NCI-H1436 treated with DMSO at 0.1 percent for 48 hours (cell line): ENCODE measurements around the gene SRM.
A peak's percentile ranks its signal among the peaks of the same experiment; 100 is the strongest.
"Not testable (repeated sequence)": the region's sequence is repeated elsewhere in the genome, so short reads cannot be mapped to it uniquely, and the experiment has no call there.

Experiments used
- DNase-seq: peaks from one replicate; lab custom pipeline; 2025; lab: John Stamatoyannopoulos, UW

SRM gene

GRCh38 chr1:11059968-11060830 lies at the start of gene SRM:
TSS of gene SRM (minus strand) at chr1:11060018. CDS start at chr1:11059943, 75 bp downstream.
- peak; percentile 58 for DNase-seq

- DNase-seq: no peak
These were observed 49.4 kb upstream of the SRM start for GRCh38 chr1:11109047-11109760.

GRCh38 chr1:11107599-11107998 lies 47.8 kb upstream of the SRM start:
- DNase-seq: no peak

GRCh38 chr1:11105586-11105985 lies 45.8 kb upstream of the SRM start:
- DNase-seq: no peak

DNA sequence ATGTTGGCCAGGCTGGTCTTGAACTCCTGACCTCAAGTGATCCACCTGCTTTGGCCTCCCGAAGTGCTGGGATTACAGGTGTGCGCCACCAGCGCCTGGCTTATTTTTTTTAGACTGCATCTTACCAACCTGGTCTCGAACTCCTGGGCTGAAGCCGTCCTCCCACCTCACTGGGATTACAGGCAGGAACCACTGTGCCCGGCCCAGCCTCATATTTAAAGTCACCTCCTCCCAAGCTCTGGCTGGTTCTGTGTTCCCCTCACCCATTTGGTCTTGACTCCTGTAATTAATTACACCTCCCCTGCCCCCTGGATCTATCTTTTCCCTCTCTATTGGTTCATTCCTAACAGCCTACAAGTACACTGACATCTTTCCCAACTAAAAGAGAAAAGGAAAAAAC lies 41.5 kb upstream of the SRM start:
- no peak for DNase-seq

DNA sequence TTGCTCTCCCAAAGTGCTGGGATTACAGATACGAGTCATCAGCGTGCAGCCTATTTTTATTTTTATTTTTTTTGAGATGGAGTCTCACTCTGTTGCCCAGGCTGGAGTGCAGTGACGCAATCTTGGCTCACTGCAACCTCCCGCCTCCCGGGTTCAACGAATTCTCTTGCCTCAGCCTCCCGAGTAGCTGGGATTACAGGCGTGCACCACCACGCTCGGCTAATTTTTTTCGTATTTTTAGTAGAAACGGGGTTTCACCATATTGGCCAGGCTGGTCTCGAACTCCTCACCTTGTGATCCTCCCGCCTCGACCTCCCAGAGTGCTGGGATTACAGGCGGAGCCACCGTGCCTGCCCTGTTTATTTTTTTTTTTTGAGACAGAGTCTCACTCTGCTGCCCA lies 41.0 kb upstream of the SRM start:
- not testable (repeated sequence) for DNase-seq

DNA sequence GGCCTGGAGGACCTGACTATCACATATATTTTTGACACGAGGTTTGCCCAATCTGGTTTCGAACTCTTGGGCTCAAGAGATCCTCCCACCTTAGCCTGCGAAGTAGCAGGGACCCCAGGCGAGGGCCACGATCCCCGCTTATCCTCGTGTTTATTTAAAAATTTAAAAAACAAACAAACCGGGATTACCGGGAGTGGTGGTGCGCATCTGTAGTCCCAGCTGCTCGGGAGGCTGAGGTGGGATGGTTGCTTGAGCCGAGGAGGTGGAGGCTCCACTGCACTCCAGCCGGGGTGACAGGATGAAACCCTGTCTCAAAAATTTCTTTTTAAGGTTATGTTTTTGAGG lies 40.3 kb upstream of the SRM start:
- DNase-seq: no peak

- DNase-seq: peak; percentile 18
These were observed 39.7 kb upstream of the SRM start, which contains the start of gene EXOSC10 for GRCh38 chr1:11099310-11100148. TSS of gene EXOSC10 (minus strand) at chr1:11099869. CDS start at chr1:11099831, 38 bp downstream.

GRCh38 chr1:11098931-11099309 lies 39.1 kb upstream of the SRM start:
- no peak for DNase-seq

GRCh38 chr1:11083784-11084183 lies 24.0 kb upstream of the SRM start:
- not testable (repeated sequence) for DNase-seq

DNA sequence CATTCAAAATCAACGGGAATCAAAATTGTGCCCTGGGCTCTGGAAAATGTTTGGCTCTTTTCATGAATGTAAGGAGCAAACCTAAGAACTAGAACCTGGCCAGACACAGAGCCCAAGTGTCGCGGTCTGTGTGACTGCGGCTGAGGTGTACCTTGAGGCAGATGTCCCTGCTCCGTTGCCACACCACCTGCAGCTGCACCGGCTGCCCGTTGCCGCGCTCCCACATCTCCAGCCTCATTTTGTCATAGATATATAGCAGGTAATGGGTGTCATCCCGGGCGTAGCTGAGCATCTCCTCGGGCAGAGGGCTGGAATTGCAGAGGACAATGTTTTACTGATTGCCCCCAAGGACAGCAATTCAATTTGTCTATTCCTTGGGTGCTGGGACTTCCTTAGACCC lies 21.1 kb upstream of the SRM start:
- no peak for DNase-seq

GRCh38 chr1:11078631-11079030 lies 18.8 kb upstream of the SRM start:
- no peak for DNase-seq

DNA sequence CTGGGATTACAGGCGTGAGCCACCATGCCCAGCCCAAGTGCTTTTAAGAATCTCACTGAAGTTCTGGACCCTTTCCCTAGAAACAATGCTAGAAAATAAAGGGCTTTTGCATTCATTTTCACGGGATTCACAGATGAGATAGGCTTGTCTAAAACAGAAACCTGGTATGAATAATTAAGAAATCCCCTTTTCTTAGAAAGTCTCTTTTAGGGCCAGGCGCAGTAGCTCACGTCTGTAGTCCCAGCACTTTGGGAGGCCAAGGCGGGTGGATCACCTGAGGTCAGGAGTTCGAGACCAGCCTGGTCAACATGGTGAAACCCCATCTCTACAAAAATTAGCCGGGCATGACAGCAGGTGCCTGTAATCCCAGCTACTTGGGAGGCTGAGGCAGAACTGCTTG lies 13.6 kb upstream of the SRM start:
- not testable (repeated sequence) for DNase-seq

- DNase-seq: no peak
These were observed 12.5 kb upstream of the SRM start for GRCh38 chr1:11072216-11072917.

- DNase-seq: no peak
These were observed 11.8 kb upstream of the SRM start for GRCh38 chr1:11071463-11072215.

DNA sequence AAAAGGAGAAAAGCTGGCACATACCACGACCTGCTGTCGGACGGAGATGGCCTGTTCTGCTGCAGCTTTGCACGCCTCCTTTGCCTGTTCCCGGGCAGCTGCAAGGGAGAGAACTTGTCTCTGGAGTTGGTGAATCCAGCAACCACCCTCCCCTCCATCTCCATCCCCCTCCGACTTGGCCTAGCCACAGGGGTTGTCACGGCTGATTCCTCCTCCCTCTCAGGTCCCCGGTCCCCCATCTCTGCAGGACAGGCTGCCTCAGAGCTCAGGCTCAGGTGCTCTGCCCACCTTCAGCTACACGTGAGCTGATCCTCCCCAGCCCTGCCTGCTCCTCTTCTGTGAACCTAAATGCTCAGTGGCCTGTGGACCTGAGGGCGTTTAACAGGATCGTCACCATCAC lies 11.1 kb upstream of the SRM start:
- DNase-seq: no peak

DNA sequence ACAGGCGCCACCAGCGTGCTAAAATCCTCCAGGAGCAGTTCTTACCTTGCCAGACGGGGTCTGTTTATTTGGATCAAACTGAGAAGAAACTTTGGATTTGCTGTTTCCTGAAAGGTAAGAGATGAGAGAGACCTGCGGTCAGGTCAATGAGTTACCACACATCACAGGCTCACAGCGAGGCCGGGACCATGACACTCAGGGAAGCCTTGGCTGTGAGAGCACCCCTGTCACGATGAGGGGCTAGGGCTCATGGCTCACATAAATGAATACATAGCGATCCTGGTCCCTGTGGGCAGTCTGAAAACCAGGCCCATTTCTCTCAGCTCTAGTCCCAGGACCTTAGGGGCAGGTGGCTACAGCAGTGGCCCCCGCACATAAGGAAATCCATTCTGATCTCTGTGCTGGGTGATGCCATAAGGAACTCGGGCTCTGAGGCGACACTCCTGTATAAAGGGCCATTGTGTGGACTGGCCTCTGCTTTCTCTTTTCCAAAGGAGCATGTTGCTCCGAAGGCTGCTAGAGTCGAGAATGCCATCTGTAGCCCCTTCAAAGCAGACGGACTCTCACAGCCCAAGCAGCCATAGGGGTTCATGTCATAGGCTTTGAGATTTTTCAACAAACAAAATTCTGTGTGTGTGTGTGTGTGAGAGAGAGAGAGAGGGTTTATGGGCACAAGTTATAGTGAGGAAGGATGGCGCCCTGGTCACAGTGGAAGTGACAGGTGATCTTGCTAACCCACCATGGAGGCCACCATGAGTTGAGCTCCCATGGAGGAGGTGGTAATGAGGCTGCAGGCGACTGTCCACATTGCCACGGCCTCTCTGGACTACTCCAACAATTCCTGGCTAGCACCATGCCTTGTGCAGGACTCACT lies 9.0 kb upstream of the SRM start:
- no peak for DNase-seq

- DNase-seq: no peak
These were observed 8.1 kb upstream of the SRM start for GRCh38 chr1:11067716-11068599.

DNA sequence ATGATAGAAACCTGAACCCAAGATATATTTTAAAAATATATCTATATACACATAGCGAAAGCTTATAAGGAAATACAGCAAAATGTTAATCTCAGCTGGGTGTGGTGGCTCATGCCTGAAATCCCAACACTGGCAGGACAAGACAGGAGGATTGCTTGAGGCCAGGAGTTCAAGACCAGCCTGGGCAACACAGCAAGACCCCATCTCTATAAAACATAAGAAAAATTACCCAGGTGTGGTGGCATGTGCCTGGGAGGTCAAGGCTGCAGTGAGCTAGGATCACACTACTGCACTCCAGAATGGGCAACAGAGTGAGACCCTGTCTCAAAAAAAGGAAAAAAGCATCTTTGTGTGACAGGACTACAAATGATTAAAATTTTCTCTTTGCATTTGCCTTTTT lies 6.0 kb upstream of the SRM start:
- DNase-seq: no peak
